ENCODE data around the gene BIK. TPM values are rescaled to one million over a fixed set of nuclear protein-coding genes. Genes with fewer than 3 reads are reported as not detected.

BIK gene
- total and polyA plus RNA-seq, 8 donors, result 2.3 to 29.2 (median 16.6) TPM; not detected in 2

DNA sequence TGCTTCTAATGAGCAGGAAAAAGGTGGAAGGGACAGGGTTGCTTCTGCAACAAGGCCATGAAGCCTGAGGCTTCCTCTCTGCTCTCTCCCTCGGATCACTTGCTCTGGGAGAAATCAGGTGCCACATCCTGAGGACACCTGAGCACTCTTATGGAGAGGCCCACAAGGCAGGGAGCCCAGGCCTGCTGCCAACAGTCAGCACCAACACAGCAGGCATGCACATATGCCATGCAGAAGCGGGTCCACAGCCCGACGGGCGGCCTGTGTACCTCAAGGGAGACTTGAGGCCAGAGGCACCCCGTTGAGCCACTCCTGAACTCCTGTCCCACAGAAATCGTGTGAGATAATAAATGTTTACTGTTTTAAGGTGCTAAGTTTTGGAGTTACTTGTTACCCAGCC lies 66.9 kb downstream of the BIK start:
- TF ChIP-seq EP300 (IDR thresholded peaks at IDR 0.05), result no peak
- no peak for TF ChIP-seq POLR2AphosphoS5 (IDR thresholded peaks at IDR 0.05)
- TF ChIP-seq POLR2A (IDR thresholded peaks at IDR 0.05), result no peak
- TF ChIP-seq, protein P1, sequence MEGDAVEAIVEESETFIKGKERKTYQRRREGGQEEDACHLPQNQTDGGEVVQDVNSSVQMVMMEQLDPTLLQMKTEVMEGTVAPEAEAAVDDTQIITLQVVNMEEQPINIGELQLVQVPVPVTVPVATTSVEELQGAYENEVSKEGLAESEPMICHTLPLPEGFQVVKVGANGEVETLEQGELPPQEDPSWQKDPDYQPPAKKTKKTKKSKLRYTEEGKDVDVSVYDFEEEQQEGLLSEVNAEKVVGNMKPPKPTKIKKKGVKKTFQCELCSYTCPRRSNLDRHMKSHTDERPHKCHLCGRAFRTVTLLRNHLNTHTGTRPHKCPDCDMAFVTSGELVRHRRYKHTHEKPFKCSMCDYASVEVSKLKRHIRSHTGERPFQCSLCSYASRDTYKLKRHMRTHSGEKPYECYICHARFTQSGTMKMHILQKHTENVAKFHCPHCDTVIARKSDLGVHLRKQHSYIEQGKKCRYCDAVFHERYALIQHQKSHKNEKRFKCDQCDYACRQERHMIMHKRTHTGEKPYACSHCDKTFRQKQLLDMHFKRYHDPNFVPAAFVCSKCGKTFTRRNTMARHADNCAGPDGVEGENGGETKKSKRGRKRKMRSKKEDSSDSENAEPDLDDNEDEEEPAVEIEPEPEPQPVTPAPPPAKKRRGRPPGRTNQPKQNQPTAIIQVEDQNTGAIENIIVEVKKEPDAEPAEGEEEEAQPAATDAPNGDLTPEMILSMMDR (IDR thresholded peaks at IDR 0.05), result no peak
- intact Hi-C loops (cut with DNase I; ENCODE audit: low total_unique reads), result no loop called here
- H3K4me1 ChIP-seq, result peaks cover 0 to 9% (median 0%) of the 10 kb centered on the region in 4 donors
- 80 to 90% (median 84%) methylated on average over 7 of the region's 7 CpGs for WGBS, 5 donors
- no peak overlapping the region for H3K4me3 ChIP-seq
- H3K36me3 ChIP-seq, result peaks cover 43 to 99% (median 90%) of the 10 kb centered on the region in 4 donors
- no peaks in the 10 kb centered on the region for H3K27me3 ChIP-seq
- no peak for DNase-seq
- no peak overlapping the region for H3K27ac ChIP-seq
- no peaks in the 10 kb centered on the region for H3K9me3 ChIP-seq

Other genes starting within 250 kb of the BIK start
- gene PACSIN2, start 95.6 kb upstream of the BIK start, total RNA-seq, result 100 to 1,000 TPM in 2 of 5 donors, 10 to 100 TPM in 3; 69.8 to 154 (median 87.9) TPM
- gene PACSIN2, start 95.6 kb upstream of the BIK start, polyA plus RNA-seq, result 10 to 100 TPM; 24.9 to 44.0 (median 34.7) TPM
- gene TTLL1, start 21.4 kb upstream of the BIK start, total RNA-seq, result 10 to 100 TPM in 1 of 5 donors, 1 to 10 TPM in 2, not detected in 2; 3.3 to 16.3 (median 6.5) TPM
- 1 to 10 TPM; 3.8 to 5.8 (median 3.8) TPM for gene TTLL1, start 21.4 kb upstream of the BIK start, polyA plus RNA-seq
- 100 to 1,000 TPM in 1 of 5 donors, 10 to 100 TPM in 3, not detected in 1; 11.7 to 197 (median 23.6) TPM for gene MCAT, start 32.6 kb downstream of the BIK start, total RNA-seq
- 10 to 100 TPM; 17.0 to 24.6 (median 17.8) TPM for gene MCAT, start 32.6 kb downstream of the BIK start, polyA plus RNA-seq
- gene TSPO, start 40.8 kb downstream of the BIK start, total RNA-seq, result 100 to 1,000 TPM; 198 to 421 (median 397) TPM
- gene TSPO, start 40.8 kb downstream of the BIK start, polyA plus RNA-seq, result 100 to 1,000 TPM; 323 to 489 (median 362) TPM
- 10 to 100 TPM in 4 of 5 donors, 1 to 10 TPM in 1; 4.1 to 64.3 (median 18.7) TPM for gene TTLL12, start 76.4 kb downstream of the BIK start, total RNA-seq
- 10 to 100 TPM; 27.6 to 45.3 (median 32.7) TPM for gene TTLL12, start 76.4 kb downstream of the BIK start, polyA plus RNA-seq
- 1 to 10 TPM; 1.2 to 8.0 (median 2.3) TPM for gene SCUBE1, start 232.6 kb downstream of the BIK start, total RNA-seq
- 1 to 10 TPM in 1 of 3 donors, under 1 TPM in 2; 0.31 to 3.0 (median 0.62) TPM for gene SCUBE1, start 232.6 kb downstream of the BIK start, polyA plus RNA-seq

All from stomach (tissue), 9 donors.